Stimulated activated naive CD8-positive, alpha-beta T cell treated with anti-CD3 and anti-CD28 coated beads, Interleukin-15, Interleukin-2, amounts not matched to agents 100 ng/mL and 50 ng/mL, for 24 hours (primary cell): ENCODE measurements around the gene ADGRD1.

Experiments used
- H3K27ac Mint-ChIP-seq: one replicate; pipeline ENCODE4 v1.8.0; 2021; ENCODE audit warnings: mild to moderate bottlenecking, mixed read lengths
- H3K27me3 Mint-ChIP-seq: one replicate; pipeline ENCODE4 v1.8.0; 2021; ENCODE audit warnings: mixed read lengths
- H3K36me3 Mint-ChIP-seq: one replicate; pipeline ENCODE4 v1.8.0; 2021; ENCODE audit warnings: low read depth, mixed read lengths
- H3K4me1 Mint-ChIP-seq: one replicate; pipeline ENCODE4 v1.8.0; 2021; ENCODE audit warnings: low read depth, mixed read lengths
- H3K4me3 Mint-ChIP-seq: one replicate; pipeline ENCODE4 v1.8.0; 2021; ENCODE audit warnings: mild to moderate bottlenecking, mixed read lengths
- H3K9me3 Mint-ChIP-seq: one replicate; pipeline ENCODE4 v1.8.0; 2021; ENCODE audit warnings: mixed read lengths

The ADGRD1 gene

DNA sequence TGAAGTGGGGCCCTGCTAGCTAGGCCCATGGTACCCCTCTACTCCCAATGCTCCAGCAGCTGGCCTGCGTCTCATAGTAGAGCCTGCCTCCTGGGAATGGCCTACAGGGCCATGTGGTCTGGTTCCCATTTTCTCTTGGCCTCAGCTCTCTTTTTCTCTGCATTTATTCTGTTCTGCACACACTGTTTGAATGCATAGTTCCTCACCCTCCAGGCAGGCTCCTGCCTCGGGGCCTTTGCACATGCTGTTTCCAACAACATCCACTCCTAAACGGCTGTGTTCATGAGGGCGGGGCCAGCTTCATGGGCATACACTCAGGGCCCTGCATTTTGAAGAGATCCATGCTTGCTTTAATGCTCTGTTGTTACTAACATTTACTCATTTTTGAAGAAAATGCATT is 204.0 kb downstream of the ADGRD1 start:
- no peaks in the 10 kb centered on the region for H3K4me1 Mint-ChIP-seq
- no peaks in the 10 kb centered on the region for H3K36me3 Mint-ChIP-seq
- no peak overlapping the region for H3K4me3 Mint-ChIP-seq
- no peak overlapping the region for H3K27ac Mint-ChIP-seq
- peaks cover 15% of the 10 kb centered on the region for H3K27me3 Mint-ChIP-seq
- H3K9me3 Mint-ChIP-seq = no peaks in the 10 kb centered on the region

DNA sequence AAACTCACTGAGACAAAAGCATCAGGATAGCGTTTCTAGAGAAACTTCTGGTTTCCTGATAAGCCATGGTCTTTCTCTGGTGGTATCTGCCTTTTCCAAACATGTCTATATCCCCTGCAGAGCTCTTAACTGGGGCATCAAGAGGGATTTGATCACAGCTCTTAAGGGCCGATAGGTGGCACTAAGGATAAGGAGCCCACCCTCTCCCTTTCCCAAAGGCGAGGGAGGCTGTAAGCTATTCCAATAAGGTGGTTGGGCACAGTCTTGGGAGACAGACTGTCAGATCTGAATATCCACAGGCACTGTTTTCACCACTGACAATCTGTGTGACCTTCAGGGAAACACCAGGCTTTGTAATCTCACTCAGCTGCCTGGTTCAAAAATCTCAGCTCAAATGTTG is 206.0 kb downstream of the ADGRD1 start:
- Mint-ChIP-seq H3K4me1 (no peaks in the 10 kb centered on the region), H3K27me3 (no peaks in the 10 kb centered on the region), H3K9me3 (no peaks in the 10 kb centered on the region), H3K27ac (no peak overlapping the region), H3K36me3 (no peaks in the 10 kb centered on the region), H3K4me3 (no peak overlapping the region)

DNA sequence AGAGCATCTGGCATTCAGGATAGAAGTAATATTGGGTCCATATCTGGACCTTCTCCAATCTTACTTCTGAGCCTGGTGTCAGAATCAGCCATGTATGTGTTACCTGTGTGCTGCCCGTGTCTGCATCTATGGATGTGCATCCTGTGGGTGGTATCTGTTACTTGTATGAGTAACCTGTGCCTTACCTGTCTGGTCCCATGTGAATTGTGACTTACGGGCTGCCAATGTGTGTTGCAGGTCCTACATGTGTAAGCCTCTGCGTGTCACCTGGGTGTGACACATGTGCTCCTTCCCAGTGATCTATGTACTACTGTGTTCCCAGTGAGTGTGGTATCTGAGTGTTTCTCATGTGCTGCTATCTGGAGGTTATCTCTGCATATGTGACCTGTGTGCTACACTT is 208.4 kb downstream of the ADGRD1 start:
- Mint-ChIP-seq H3K27ac (no peak overlapping the region), H3K27me3 (no peaks in the 10 kb centered on the region), H3K4me3 (no peak overlapping the region), H3K9me3 (no peaks in the 10 kb centered on the region), H3K36me3 (no peaks in the 10 kb centered on the region), H3K4me1 (no peaks in the 10 kb centered on the region)

DNA sequence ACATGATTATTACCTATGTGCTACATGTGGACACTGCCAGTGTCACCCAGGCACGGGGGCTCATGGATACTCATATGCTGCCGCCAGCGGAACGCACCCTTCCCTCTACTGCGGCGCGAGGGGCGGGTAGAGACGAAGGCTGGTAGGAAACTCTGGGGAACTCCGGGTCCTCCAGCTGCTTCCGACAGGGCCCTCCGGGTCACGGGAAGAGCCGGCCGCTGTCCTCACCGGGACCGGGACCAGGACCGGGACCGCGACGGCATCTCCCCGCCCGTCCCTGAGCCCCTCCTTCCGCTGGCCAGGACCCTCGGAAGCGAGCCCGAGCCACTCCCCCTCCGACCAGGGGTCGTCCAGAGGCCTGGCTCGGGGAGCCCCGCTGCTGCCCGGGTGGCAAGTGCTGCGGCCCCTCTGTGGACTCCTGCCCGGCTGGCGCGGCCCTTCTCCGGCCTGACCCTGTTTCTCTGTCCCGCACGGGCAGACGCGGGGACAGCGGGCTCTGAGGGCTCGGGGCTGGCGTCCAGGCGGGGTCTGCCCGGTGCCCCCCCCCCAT is 209.6 kb downstream of the ADGRD1 start:
- no peaks in the 10 kb centered on the region for H3K9me3 Mint-ChIP-seq
- no peaks in the 10 kb centered on the region for H3K27me3 Mint-ChIP-seq
- no peak overlapping the region for H3K27ac Mint-ChIP-seq
- H3K4me3 Mint-ChIP-seq = no peak overlapping the region
- no peaks in the 10 kb centered on the region for H3K4me1 Mint-ChIP-seq
- H3K36me3 Mint-ChIP-seq = no peaks in the 10 kb centered on the region

DNA sequence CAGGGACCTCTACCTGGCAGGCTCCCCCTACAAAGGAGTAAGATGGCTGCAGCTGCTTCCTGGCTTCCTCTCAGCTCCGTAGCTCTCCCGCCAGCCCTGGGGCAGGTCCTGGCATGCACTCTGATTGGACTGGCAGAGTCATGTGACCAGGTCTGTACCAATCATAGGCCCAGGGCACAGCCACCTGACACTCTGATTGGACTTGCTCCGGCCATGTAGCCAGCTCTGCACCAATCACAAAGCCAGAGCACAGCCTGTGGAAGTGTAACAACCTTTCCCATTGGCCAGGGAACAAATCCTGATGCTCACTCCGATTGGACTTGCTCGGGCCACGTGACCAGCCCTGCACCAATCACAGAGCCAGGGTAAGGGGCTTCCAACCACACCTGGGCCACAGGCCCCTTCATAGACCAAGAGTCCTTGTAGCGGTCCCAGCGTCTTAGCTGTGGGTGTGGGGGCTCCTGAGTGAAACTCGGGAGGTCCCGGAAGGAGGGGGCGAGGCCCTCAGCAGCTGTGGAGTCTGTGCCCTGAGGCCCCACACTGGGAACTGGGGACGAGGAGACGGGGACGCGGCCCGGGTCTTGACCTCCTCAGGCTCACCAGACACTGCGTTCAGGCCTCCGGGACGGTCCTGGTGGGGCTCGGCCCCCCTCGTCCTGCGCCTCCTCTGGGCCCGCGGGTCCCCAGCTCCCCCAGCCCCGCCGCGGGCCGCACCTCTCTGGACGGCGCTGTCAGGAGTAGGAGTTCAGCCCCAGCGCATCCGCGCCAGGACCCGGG is 210.6 kb downstream of the ADGRD1 start:
- no peaks in the 10 kb centered on the region for H3K36me3 Mint-ChIP-seq
- H3K4me1 Mint-ChIP-seq = no peaks in the 10 kb centered on the region
- H3K9me3 Mint-ChIP-seq = no peaks in the 10 kb centered on the region
- H3K27ac Mint-ChIP-seq = no peak overlapping the region
- H3K4me3 Mint-ChIP-seq = no peak overlapping the region
- no peaks in the 10 kb centered on the region for H3K27me3 Mint-ChIP-seq

DNA sequence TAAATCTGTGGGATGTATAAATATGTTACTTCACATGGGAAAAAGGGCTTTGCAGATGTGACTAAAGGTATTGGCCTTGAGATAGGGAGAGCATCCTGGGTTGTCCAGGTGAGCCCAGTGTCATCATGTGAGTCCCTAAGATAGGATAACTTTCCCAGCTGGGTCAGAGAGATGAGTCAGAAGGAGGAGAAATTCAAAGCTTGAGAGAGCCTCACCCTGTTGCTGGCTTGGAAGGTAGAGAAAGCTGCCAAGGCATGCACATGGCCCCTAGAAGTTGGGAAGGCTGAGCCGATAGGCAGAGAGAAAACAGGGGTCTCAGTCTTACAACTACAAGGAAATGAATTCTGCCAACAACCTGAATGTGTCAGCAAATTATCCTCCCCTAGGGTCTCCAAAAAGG is 213.0 kb downstream of the ADGRD1 start:
- no peaks in the 10 kb centered on the region for H3K36me3 Mint-ChIP-seq
- no peak overlapping the region for H3K4me3 Mint-ChIP-seq
- H3K4me1 Mint-ChIP-seq = no peaks in the 10 kb centered on the region
- H3K27ac Mint-ChIP-seq = no peak overlapping the region
- H3K9me3 Mint-ChIP-seq = no peaks in the 10 kb centered on the region
- H3K27me3 Mint-ChIP-seq = peaks cover 8% of the 10 kb centered on the region

DNA sequence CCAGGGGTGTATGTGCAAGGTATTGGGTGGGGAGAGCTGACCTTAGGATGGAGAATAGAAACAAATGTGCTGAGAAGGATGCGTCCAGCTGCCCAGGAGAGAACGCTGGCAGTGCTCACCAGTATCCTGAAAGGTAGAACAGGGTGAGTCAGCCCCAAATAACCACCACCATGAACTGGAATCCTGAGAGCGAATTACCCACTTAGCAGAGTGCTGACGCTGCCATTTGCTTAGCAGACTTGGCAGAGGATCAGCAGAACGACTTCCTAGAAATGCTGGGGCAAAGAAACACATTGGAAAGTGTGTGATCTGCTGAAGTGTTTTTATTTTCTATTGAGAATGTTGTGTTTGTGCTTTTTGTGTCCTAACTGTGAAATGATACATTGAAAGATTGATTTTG is 213.6 kb downstream of the ADGRD1 start:
- Mint-ChIP-seq H3K4me3 (no peak overlapping the region), H3K9me3 (no peaks in the 10 kb centered on the region), H3K4me1 (no peaks in the 10 kb centered on the region), H3K36me3 (no peaks in the 10 kb centered on the region), H3K27me3 (peaks cover 8% of the 10 kb centered on the region), H3K27ac (no peak overlapping the region)

DNA sequence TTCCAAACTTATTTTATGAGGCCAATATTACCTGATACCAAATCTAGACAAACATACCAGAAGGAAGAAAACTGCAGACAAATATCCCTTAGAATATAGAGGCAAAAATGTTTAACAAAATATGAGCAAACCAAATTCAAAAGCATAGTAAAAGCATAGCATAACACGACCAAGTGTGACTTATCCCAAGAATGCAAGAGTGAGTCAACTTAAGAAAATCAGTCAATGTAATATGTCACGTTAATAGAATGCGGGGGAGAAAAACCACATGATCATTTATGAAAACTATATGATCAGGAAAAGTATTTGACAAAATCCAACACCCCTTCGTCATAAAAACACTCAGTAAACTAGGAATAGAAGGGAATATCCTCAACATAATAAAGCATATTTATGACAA is 217.3 kb downstream of the ADGRD1 start:
- Mint-ChIP-seq H3K36me3 (peaks cover 9% of the 10 kb centered on the region), H3K27ac (no peak overlapping the region), H3K4me1 (no peaks in the 10 kb centered on the region), H3K27me3 (peaks cover 8% of the 10 kb centered on the region), H3K4me3 (no peak overlapping the region), H3K9me3 (peaks cover 12% of the 10 kb centered on the region)

DNA sequence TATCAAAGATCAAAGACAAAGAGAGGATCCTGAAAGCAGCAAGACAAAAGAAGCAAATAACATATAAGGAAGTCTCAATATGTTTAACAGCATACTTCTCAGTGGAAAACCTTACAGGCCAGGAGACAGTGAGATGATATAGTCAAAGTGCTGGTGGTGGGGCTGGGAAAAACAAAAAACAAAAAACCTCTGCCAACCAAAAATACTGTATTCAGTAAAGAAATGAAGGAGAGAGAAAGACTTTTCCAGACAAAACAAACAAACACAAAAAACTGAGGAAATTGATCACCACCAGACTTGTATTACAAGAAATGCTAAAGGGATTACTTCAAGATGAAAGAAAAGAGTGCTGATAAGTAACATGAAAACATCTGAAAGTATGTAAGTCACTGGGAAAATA is 221.2 kb downstream of the ADGRD1 start:
- H3K4me1 Mint-ChIP-seq = no peaks in the 10 kb centered on the region
- H3K4me3 Mint-ChIP-seq = no peak overlapping the region
- H3K27ac Mint-ChIP-seq = no peak overlapping the region
- H3K9me3 Mint-ChIP-seq = peaks cover 12% of the 10 kb centered on the region
- H3K27me3 Mint-ChIP-seq = peaks cover 11% of the 10 kb centered on the region
- H3K36me3 Mint-ChIP-seq = peaks cover 9% of the 10 kb centered on the region

DNA sequence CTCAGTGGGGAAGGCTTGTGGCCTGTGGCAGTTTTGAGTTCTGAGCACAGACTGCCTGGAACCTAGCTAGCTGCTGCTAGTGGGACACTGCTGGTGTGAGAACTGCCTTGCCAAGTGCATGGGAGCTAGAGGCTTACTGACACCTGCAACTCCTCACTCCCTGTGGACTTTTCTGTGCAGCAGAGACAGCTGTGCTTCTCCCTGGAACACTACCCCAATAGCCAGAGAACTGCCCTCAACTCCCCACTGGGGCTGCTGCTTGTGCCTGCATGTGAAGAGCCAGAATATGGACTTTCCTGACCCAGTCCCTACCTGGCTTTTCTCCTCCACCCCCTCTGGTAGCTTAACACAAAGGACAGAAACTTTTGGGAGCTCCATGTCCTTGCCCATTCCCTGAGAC is 222.6 kb downstream of the ADGRD1 start:
- Mint-ChIP-seq H3K4me3 (no peak overlapping the region), H3K27me3 (peaks cover 4% of the 10 kb centered on the region), H3K4me1 (no peaks in the 10 kb centered on the region), H3K9me3 (peaks cover 12% of the 10 kb centered on the region), H3K36me3 (peaks cover 9% of the 10 kb centered on the region), H3K27ac (no peak overlapping the region)

DNA sequence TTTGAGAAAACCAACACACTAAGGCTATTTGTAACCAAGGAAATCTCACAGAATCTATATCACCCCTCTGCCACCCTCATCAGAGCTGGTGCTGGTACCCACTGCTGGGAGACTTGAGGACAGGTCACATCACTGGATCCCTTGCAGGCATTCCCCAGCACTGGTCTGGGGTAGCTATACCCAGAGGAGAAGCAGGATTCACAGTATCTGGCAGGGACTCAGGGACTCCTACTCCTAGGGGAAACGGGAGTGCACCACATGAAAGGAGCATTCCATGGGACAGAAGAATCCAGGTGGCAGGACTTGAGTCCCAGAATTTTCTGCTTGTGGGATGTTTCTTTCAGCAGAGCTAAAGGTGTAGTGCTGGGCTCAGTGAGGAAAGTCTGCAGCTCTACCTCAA is 223.2 kb downstream of the ADGRD1 start:
- Mint-ChIP-seq H3K27me3 (peaks cover 3% of the 10 kb centered on the region), H3K36me3 (peaks cover 9% of the 10 kb centered on the region), H3K4me1 (no peaks in the 10 kb centered on the region), H3K4me3 (no peak overlapping the region), H3K9me3 (peaks cover 12% of the 10 kb centered on the region), H3K27ac (no peak overlapping the region)

DNA sequence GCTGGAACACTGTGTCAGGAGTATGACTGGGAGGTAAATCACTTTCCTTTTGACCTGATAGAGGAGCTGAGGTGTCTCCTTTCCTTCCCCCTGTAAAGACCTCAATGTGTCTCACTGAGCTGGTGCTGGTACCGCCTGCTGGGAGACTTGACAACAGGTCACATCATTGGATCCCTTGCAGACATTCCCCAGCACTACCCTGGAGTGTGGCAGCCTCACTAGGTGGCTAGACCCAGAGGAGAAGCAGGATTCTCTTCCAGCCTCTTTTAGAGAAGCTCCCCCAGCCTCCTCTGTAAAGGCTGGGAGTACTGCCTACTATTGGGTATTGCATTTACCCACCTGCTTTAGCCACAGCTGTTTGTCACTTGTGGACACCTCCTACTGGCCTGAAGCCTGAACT is 223.9 kb downstream of the ADGRD1 start:
- H3K4me1 Mint-ChIP-seq = no peaks in the 10 kb centered on the region
- H3K27ac Mint-ChIP-seq = no peak overlapping the region
- H3K9me3 Mint-ChIP-seq = peaks cover 12% of the 10 kb centered on the region
- peaks cover 9% of the 10 kb centered on the region for H3K36me3 Mint-ChIP-seq
- H3K27me3 Mint-ChIP-seq = peaks cover 3% of the 10 kb centered on the region
- no peak overlapping the region for H3K4me3 Mint-ChIP-seq

DNA sequence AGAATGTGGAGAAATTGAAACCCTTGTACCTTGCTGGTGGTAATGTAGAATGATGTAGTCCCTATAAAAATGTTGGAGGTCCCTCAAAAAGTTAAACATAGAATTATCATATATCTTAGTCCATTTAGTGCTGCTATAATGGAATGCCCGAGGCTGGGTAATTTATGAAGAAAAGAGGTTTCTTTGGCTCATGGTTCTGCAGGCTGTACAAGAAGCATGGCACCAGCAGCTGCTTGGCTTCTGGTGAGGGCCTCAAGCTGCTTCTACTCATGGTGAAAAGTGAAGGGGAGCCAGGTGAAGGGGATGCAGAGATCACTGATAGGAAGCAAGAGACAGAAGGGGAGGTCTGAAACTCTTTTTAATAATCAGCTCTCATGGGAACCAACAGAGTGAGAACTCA is 233.9 kb downstream of the ADGRD1 start:
- Mint-ChIP-seq H3K36me3 (no peaks in the 10 kb centered on the region), H3K27me3 (peaks cover 4% of the 10 kb centered on the region), H3K27ac (no peak overlapping the region), H3K4me1 (no peaks in the 10 kb centered on the region), H3K4me3 (no peak overlapping the region), H3K9me3 (peaks cover 6% of the 10 kb centered on the region)

DNA sequence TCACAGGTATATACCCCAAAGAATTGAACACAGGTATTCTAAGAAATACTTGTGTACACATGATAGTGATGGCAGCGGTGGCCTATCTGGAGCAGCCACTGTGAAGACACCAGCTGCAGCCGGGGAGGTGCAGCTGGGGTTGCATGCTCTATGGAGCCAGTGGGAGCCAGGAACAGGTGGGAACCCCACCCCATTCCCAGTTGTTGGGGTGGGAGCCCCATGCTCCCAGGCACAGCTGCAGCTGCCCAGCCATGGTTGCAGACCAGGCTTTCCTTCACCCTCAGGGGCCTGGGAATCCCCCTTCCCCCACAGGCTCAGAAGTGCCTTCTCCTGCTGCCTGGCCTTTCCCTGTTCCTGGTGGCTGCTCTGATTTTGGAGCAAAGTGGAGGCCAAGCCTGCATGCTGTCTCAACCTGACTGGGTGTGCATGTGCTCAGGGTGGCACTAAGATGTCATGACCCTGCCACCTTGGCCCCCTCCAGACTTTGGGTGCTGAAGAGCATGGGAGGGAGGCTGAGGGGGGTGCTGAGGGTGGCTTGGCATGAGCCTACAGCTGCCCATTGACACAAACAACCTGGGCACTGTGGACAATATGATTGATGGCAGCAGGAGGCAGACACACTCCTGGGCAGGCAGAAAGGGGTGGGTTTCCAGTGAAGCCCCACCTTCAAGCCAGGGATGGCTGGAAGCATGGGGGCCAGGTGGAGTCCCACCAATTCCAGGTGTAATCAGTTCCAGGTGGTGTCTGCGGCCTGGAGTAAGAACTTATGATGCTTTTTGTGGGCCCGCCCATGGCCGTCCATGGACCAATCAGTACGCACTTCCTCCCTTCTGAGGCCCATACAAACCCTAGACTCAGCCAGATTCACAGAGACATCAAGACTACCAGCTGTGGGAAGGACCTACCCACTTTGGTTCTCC is 234.7 kb downstream of the ADGRD1 start:
- no peaks in the 10 kb centered on the region for H3K4me1 Mint-ChIP-seq

DNA sequence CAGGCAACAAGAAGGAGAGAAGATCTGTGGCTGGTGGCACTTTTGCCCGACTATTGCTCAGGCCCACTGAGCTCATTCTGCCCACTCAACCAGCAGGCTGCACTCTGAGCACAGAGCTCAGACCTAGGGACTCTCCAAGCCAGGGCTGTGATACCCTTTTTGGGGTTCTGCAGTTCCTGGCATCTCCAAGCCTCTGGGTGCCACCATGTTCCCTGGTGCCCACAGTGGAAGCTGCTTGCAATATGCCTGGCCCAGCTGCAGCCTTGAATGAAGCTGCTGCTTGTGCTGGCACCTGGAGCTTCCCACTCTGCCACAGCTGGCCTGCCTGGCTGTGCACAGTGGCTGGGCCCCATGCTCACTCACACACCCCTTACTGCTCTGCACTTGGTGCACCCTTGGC is 236.1 kb downstream of the ADGRD1 start:
- Mint-ChIP-seq H3K36me3 (no peaks in the 10 kb centered on the region), H3K4me1 (no peaks in the 10 kb centered on the region), H3K27ac (no peak overlapping the region), H3K4me3 (no peak overlapping the region), H3K27me3 (peaks cover 9% of the 10 kb centered on the region), H3K9me3 (no peaks in the 10 kb centered on the region)

More for the DNA sequence above, 234.7 kb downstream of the ADGRD1 start:
- H3K36me3 Mint-ChIP-seq = no peaks in the 10 kb centered on the region
- H3K9me3 Mint-ChIP-seq = peaks cover 5% of the 10 kb centered on the region
- H3K27ac Mint-ChIP-seq = no peak overlapping the region
- no peak overlapping the region for H3K4me3 Mint-ChIP-seq
- peaks cover 4% of the 10 kb centered on the region for H3K27me3 Mint-ChIP-seq
